GM23338 (cell line): Measurements from ENCODE around the gene TBC1D3B. TPM values are rescaled to one million over a fixed set of nuclear protein-coding genes. Genes with fewer than 3 reads are reported as not detected.

Source experiments
- ATAC-seq: fragments of 200-7000 bp; cut with Tn5 transposase; 3 replicates; pipeline ENCODE4 v1.9.1; 2020
- DNase-seq: peaks from one replicate; pipeline ENCODE4 v3.0.0-alpha.2; 2015; ENCODE audit warnings: low spot score
- H2AFZ ChIP-seq: fragments of 200-600 bp; sonication (generic); 2 replicates; pipeline ENCODE4 v1.8.0; 2016; ENCODE audit warnings: antibody characterized with exemption, mild to moderate bottlenecking, moderate library complexity
- H3F3A ChIP-seq: fragments of 200-600 bp; sonication (generic); replicated peaks from 2 replicates; pipeline ENCODE4 v1.8.0; 2017; ENCODE audit warnings: antibody characterized with exemption, mixed run types, low read depth
- H3K27ac ChIP-seq: fragments of 200-600 bp; sonication (generic); 2 replicates; pipeline ENCODE4 v1.6.1; 2016; ENCODE audit warnings: low read depth
- H3K27me3 ChIP-seq: fragments of 200-600 bp; sonication (generic); 2 replicates; pipeline ENCODE4 v1.8.0; 2016; ENCODE audit warnings: mild to moderate bottlenecking, mixed run types, moderate library complexity; ENCODE audit not compliant: insufficient read depth
- H3K36me3 ChIP-seq: fragments of 200-600 bp; sonication (generic); 2 replicates; pipeline ENCODE4 v1.8.0; 2016; ENCODE audit warnings: mild to moderate bottlenecking; ENCODE audit not compliant: insufficient read depth
- H3K4me1 ChIP-seq: fragments of 200-600 bp; sonication (generic); 2 replicates; pipeline ENCODE4 v1.8.0; 2016; ENCODE audit warnings: mild to moderate bottlenecking, moderate library complexity; ENCODE audit not compliant: insufficient read depth
- H3K4me2 ChIP-seq: fragments of 200-600 bp; sonication (generic); 2 replicates; pipeline ENCODE4 v1.7.1; 2017; ENCODE audit warnings: mixed run types
- H3K4me3 ChIP-seq: fragments of 200-600 bp; sonication (generic); 2 replicates; pipeline ENCODE4 v1.6.1; 2016; ENCODE audit warnings: mixed run types
- H3K79me2 ChIP-seq: fragments of 200-600 bp; sonication (generic); replicated peaks from 2 replicates; pipeline ENCODE4 v1.8.0; 2017; ENCODE audit warnings: mild to moderate bottlenecking; ENCODE audit not compliant: insufficient read depth
- H3K9me2 ChIP-seq: fragments of 200-600 bp; sonication (generic); 2 replicates; pipeline ENCODE4 v1.8.0; 2017; ENCODE audit not compliant: insufficient read depth
- H4K20me1 ChIP-seq: fragments of 200-600 bp; sonication (generic); replicated peaks from 2 replicates; pipeline ENCODE4 v1.8.0; 2017; ENCODE audit warnings: mild to moderate bottlenecking; ENCODE audit not compliant: insufficient read depth
- H3K27ac Mint-ChIP-seq: 2 replicates; pipeline ENCODE4 v1.8.0; 2020; ENCODE audit warnings: inconsistent platforms, mild to moderate bottlenecking, moderate library complexity, mixed read lengths
- H3K27me3 Mint-ChIP-seq: 3 replicates; pipeline ENCODE4 v1.8.0; 2022; ENCODE audit warnings: low read depth, mild to moderate bottlenecking, moderate library complexity, mixed read lengths, inconsistent platforms; ENCODE audit not compliant: insufficient read depth, poor library complexity
- H3K36me3 Mint-ChIP-seq: 3 replicates; pipeline ENCODE4 v1.8.0; 2021; ENCODE audit warnings: low read depth, mild to moderate bottlenecking, inconsistent platforms, moderate library complexity, mixed read lengths
- H3K4me1 Mint-ChIP-seq: 3 replicates; pipeline ENCODE4 v1.8.0; 2020; ENCODE audit warnings: mild to moderate bottlenecking, inconsistent platforms, mixed read lengths
- H3K4me3 Mint-ChIP-seq: 3 replicates; pipeline ENCODE4 v1.8.0; 2021; ENCODE audit warnings: moderate library complexity, mild to moderate bottlenecking, inconsistent platforms, mixed read lengths
- H3K9me3 Mint-ChIP-seq: 3 replicates; pipeline ENCODE4 v1.8.0; 2020; ENCODE audit warnings: moderate library complexity, mild to moderate bottlenecking, inconsistent platforms, mixed read lengths
- CREB1 ChIP-seq: fragments of 250-450 bp; sonication (Bioruptor Pico); IDR thresholded peaks from 2 replicates; pipeline ENCODE4 v1.5.0; 2020; ENCODE audit warnings: low read depth, mild to moderate bottlenecking, moderate library complexity
- CTCF ChIP-seq, 2 experiments: fragments of 200-600 bp in 1 of 2; sonication (generic) in 1 of 2; conservative IDR thresholded peaks; 2 replicates each; pipeline versions ENCODE4 v1.5.1 to v1.6.1; 2016 to 2017; ENCODE audit warnings: antibody characterized with exemption in 2 of 2, low read depth in 2 of 2, mild to moderate bottlenecking in 2 of 2, moderate library complexity in 1 of 2
- NANOG ChIP-seq: IDR thresholded peaks from 2 replicates; pipeline ENCODE4 v1.6.1; 2016; ENCODE audit warnings: antibody characterized with exemption, borderline replicate concordance
- REST ChIP-seq: IDR thresholded peaks from one replicate; pipeline ENCODE4 v1.6.1; 2018; ENCODE audit warnings: antibody characterized with exemption; ENCODE audit not compliant: unreplicated experiment
- STAT1 ChIP-seq: IDR thresholded peaks from one replicate; pipeline ENCODE4 v1.6.1; 2016; ENCODE audit warnings: antibody characterized with exemption; ENCODE audit not compliant: unreplicated experiment
- ZNF114 ChIP-seq: fragments of 250-450 bp; sonication (Bioruptor Pico); IDR thresholded peaks from 2 replicates; pipeline ENCODE4 v1.5.0; 2020; ENCODE audit warnings: mild to moderate bottlenecking, moderate library complexity
- polyA plus RNA-seq: library from polyadenylated mRNA; unstranded; fragments of >200 nt; fragmentation: Nextera tagmentation; extraction: Ambion mirVana; gene quantifications from 2 replicates; pipeline ENCODE4 v1.2.1, GENCODE V29; 2016
- total RNA-seq: library from RNA; depleted of rRNA; stranded (reverse); fragments of >200 nt; shearing (Covaris generic); gene quantifications from 2 replicates; pipeline ENCODE4 v1.2.3, GENCODE V29; 2014
- TF ChIP-seq, protein P1 (sequence below): IDR thresholded peaks from 2 replicates; pipeline ENCODE4 v1.6.1; 2016; ENCODE audit warnings: antibody characterized with exemption
- TF ChIP-seq, protein P2 (sequence below): fragments of 250-450 bp; sonication (Bioruptor Pico); IDR thresholded peaks from 2 replicates; pipeline ENCODE4 v1.5.0; 2020; ENCODE audit warnings: mild to moderate bottlenecking, moderate library complexity

The TBC1D3B gene
- total and polyA plus RNA-seq, 2 experiments from 2014 or later: 0.95 to 1.3 TPM

GRCh38 chr17:36198831-36199465 lies 22.5 kb upstream of the TBC1D3B start (continued):
- no peak for TF ChIP-seq REST
- TF ChIP-seq CREB1 (CRISPR knock-in tag): no peak
- no peak for TF ChIP-seq ZNF114 (CRISPR knock-in tag)
- TF ChIP-seq CTCF (conservative IDR thresholded peaks at IDR 0.05; ENCODE audit: low read depth in 2 of 2): no peak

DNA sequence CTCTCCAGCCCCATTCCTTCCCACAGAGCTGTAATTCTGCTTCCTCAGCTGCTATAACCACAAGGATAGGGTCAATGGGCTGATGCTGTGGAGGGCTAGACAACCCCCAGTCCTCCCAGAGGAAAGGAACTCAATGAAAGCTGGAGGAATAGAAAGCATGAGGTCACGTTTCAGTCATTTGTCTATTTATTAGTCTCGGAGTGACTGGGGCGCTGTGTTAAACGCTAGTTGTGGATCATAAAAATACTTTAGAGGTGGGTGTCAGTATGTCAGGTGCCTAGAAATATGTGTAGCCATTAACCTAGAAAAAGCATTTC lies 20.9 kb upstream of the TBC1D3B start:
- Mint-ChIP-seq H3K9me3 (no peaks in the 10 kb centered on the region), H3K4me1 (peaks cover 18% of the 10 kb centered on the region)
- no peak for ATAC-seq
- TF ChIP-seq, protein P1, sequence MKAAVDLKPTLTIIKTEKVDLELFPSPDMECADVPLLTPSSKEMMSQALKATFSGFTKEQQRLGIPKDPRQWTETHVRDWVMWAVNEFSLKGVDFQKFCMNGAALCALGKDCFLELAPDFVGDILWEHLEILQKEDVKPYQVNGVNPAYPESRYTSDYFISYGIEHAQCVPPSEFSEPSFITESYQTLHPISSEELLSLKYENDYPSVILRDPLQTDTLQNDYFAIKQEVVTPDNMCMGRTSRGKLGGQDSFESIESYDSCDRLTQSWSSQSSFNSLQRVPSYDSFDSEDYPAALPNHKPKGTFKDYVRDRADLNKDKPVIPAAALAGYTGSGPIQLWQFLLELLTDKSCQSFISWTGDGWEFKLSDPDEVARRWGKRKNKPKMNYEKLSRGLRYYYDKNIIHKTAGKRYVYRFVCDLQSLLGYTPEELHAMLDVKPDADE: no peak
- TF ChIP-seq CREB1 (CRISPR knock-in tag) (no peak), NANOG (no peak), REST (no peak), STAT1 (no peak)
- TF ChIP-seq, protein P2, sequence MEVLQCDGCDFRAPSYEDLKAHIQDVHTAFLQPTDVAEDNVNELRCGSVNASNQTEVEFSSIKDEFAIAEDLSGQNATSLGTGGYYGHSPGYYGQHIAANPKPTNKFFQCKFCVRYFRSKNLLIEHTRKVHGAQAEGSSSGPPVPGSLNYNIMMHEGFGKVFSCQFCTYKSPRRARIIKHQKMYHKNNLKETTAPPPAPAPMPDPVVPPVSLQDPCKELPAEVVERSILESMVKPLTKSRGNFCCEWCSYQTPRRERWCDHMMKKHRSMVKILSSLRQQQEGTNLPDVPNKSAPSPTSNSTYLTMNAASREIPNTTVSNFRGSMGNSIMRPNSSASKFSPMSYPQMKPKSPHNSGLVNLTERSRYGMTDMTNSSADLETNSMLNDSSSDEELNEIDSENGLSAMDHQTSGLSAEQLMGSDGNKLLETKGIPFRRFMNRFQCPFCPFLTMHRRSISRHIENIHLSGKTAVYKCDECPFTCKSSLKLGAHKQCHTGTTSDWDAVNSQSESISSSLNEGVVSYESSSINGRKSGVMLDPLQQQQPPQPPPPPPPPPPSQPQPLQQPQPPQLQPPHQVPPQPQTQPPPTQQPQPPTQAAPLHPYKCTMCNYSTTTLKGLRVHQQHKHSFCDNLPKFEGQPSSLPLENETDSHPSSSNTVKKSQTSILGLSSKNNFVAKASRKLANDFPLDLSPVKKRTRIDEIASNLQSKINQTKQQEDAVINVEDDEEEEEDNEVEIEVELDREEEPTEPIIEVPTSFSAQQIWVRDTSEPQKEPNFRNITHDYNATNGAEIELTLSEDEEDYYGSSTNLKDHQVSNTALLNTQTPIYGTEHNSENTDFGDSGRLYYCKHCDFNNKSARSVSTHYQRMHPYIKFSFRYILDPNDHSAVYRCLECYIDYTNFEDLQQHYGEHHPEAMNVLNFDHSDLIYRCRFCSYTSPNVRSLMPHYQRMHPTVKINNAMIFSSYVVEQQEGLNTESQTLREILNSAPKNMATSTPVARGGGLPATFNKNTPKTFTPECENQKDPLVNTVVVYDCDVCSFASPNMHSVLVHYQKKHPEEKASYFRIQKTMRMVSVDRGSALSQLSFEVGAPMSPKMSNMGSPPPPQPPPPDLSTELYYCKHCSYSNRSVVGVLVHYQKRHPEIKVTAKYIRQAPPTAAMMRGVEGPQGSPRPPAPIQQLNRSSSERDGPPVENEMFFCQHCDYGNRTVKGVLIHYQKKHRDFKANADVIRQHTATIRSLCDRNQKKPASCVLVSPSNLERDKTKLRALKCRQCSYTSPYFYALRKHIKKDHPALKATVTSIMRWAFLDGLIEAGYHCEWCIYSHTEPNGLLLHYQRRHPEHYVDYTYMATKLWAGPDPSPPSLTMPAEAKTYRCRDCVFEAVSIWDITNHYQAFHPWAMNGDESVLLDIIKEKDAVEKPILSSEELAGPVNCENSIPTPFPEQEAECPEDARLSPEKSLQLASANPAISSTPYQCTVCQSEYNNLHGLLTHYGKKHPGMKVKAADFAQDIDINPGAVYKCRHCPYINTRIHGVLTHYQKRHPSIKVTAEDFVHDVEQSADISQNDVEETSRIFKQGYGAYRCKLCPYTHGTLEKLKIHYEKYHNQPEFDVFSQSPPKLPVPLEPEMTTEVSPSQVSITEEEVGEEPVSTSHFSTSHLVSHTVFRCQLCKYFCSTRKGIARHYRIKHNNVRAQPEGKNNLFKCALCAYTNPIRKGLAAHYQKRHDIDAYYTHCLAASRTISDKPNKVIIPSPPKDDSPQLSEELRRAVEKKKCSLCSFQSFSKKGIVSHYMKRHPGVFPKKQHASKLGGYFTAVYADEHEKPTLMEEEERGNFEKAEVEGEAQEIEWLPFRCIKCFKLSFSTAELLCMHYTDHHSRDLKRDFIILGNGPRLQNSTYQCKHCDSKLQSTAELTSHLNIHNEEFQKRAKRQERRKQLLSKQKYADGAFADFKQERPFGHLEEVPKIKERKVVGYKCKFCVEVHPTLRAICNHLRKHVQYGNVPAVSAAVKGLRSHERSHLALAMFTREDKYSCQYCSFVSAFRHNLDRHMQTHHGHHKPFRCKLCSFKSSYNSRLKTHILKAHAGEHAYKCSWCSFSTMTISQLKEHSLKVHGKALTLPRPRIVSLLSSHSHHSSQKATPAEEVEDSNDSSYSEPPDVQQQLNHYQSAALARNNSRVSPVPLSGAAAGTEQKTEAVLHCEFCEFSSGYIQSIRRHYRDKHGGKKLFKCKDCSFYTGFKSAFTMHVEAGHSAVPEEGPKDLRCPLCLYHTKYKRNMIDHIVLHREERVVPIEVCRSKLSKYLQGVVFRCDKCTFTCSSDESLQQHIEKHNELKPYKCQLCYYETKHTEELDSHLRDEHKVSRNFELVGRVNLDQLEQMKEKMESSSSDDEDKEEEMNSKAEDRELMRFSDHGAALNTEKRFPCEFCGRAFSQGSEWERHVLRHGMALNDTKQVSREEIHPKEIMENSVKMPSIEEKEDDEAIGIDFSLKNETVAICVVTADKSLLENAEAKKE: no peak

More for the DNA sequence above, 20.9 kb upstream of the TBC1D3B start:
- Histone ChIP-seq H3K36me3 (no peaks in the 10 kb centered on the region), H3F3A (no peaks in the 10 kb centered on the region), H4K20me1 (no peaks in the 10 kb centered on the region), H3K79me2 (no peaks in the 10 kb centered on the region), H3K27me3 (peaks cover 5% of the 10 kb centered on the region; the same call in 1 of the 2 replicates), H3K4me3 (no peak overlapping the region), H3K27ac (no peak overlapping the region), H3K9me2 (no peaks in the 10 kb centered on the region), H2AFZ (no peak overlapping the region), H3K4me2 (no peak overlapping the region), H3K4me1 (peaks cover 2% of the 10 kb centered on the region)
- no peak overlapping the region for H3K4me3 Mint-ChIP-seq
- H3K27ac Mint-ChIP-seq: no peak overlapping the region
- no peak for DNase-seq
- H3K36me3 Mint-ChIP-seq: no peaks in the 10 kb centered on the region
- peaks cover 5% of the 10 kb centered on the region for H3K27me3 Mint-ChIP-seq
